ENCODE data around the gene ITGB2.

ITGB2 gene

DNA sequence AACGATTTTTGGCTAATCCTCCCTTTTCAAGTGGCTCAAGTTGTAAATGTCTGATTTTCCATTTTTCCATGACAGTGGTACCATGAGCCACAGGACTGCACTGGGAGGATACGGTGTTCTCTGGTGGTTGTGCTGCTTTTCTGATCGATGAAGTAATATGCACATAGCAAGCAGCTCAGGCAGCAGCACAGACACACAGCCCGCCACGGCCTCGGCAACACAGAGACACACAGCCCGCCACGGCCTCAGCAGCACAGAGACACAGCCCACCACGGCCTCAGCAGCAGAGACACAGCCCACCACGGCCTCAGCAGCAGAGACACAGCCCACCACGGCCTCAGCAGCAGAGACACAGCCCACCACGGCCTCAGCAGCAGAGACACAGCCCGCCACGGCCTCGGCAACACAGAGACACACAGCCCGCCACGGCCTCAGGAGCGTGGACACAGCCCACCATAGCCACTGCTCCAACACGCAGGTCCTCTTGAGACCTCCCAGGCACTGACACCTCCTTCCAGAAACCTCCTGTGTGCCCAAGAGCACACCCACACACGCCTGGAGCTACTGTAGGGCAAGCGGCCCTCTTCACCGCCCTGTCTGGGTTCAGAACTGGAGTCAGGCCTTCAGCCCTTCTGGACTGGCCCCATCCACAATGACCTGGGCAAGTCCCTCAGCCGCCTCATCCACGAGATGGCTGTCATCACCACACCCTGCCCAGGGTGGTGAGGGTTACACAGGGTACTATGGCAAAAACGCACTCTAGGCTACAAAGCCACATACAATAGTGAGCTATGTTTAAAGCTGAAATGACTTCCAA lies 57.6 kb downstream of the ITGB2 start:
- Mint-ChIP-seq H3K9me3 (no peaks in the 10 kb centered on the region), H3K27ac (peak overlapping the region in 1 of 3 experiments; percentile 28), H3K27me3 (ENCODE audit: low read depth) (no peaks in the 10 kb centered on the region), H3K36me3 (ENCODE audit: low read depth) (peaks cover 60% of the 10 kb centered on the region), H3K4me1 (peaks cover 36% of the 10 kb centered on the region), H3K4me3 (no peak overlapping the region)
- TF ChIP-seq, protein P1, sequence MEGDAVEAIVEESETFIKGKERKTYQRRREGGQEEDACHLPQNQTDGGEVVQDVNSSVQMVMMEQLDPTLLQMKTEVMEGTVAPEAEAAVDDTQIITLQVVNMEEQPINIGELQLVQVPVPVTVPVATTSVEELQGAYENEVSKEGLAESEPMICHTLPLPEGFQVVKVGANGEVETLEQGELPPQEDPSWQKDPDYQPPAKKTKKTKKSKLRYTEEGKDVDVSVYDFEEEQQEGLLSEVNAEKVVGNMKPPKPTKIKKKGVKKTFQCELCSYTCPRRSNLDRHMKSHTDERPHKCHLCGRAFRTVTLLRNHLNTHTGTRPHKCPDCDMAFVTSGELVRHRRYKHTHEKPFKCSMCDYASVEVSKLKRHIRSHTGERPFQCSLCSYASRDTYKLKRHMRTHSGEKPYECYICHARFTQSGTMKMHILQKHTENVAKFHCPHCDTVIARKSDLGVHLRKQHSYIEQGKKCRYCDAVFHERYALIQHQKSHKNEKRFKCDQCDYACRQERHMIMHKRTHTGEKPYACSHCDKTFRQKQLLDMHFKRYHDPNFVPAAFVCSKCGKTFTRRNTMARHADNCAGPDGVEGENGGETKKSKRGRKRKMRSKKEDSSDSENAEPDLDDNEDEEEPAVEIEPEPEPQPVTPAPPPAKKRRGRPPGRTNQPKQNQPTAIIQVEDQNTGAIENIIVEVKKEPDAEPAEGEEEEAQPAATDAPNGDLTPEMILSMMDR (IDR thresholded peaks at IDR 0.05; ENCODE audit: unreplicated experiment in 3 of 3): no peak

- Mint-ChIP-seq H3K36me3 (ENCODE audit: low read depth) (peaks cover 72% of the 10 kb centered on the region), H3K27me3 (ENCODE audit: low read depth) (no peaks in the 10 kb centered on the region), H3K27ac (no peak overlapping the region), H3K4me1 (peaks cover 14% of the 10 kb centered on the region), H3K9me3 (no peaks in the 10 kb centered on the region), H3K4me3 (no peak overlapping the region)
- TF ChIP-seq, protein P1 (IDR thresholded peaks at IDR 0.05; ENCODE audit: unreplicated experiment in 3 of 3): no peak
Observed at GRCh38 chr21:44858791-44859190, 61.9 kb downstream of the ITGB2 start.

GRCh38 chr21:44858291-44858690 lies 62.4 kb downstream of the ITGB2 start:
- no peaks in the 10 kb centered on the region for H3K9me3 Mint-ChIP-seq
- H3K36me3 Mint-ChIP-seq (ENCODE audit: low read depth): peaks cover 72% of the 10 kb centered on the region
- H3K27ac Mint-ChIP-seq: no peak overlapping the region
- peaks cover 9% of the 10 kb centered on the region for H3K4me1 Mint-ChIP-seq
- H3K4me3 Mint-ChIP-seq: no peak overlapping the region
- H3K27me3 Mint-ChIP-seq (ENCODE audit: low read depth): no peaks in the 10 kb centered on the region
- TF ChIP-seq, protein P1 (IDR thresholded peaks at IDR 0.05; ENCODE audit: unreplicated experiment in 3 of 3): no peak

- Mint-ChIP-seq H3K27ac (no peak overlapping the region), H3K27me3 (ENCODE audit: low read depth) (no peaks in the 10 kb centered on the region), H3K4me3 (no peak overlapping the region), H3K36me3 (ENCODE audit: low read depth) (peaks cover 79% of the 10 kb centered on the region), H3K4me1 (peaks cover 8% of the 10 kb centered on the region), H3K9me3 (no peaks in the 10 kb centered on the region)
- TF ChIP-seq, protein P1 (IDR thresholded peaks at IDR 0.05; ENCODE audit: unreplicated experiment in 3 of 3): no peak
Observed at GRCh38 chr21:44857127-44857892, 63.4 kb downstream of the ITGB2 start.

DNA sequence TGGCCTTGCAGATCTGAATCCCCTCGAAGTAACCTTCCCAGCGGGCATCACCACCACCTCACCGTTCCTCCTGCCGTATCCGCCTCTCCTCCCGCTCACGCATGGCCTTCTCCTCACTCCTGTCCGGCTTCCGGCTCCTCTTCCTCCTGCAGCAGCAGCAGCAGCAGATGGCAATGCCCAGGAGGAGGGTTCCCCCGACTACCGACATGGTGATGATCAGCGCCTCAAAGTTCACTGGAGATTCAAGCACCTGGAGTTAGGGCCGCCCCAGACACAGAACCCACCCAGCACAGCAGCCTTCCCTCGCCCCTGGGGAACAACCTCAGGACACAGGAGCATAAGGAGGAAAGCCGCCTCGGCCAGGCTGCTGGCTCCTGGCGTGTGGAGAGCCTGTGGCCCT lies 64.6 kb downstream of the ITGB2 start:
- TF ChIP-seq, protein P1 (IDR thresholded peaks at IDR 0.05; ENCODE audit: unreplicated experiment in 3 of 3): no peak
- Mint-ChIP-seq H3K4me3 (no peak overlapping the region), H3K36me3 (ENCODE audit: low read depth) (peaks cover 82% of the 10 kb centered on the region), H3K27me3 (ENCODE audit: low read depth) (no peaks in the 10 kb centered on the region), H3K27ac (no peak overlapping the region), H3K9me3 (no peaks in the 10 kb centered on the region), H3K4me1 (no peaks in the 10 kb centered on the region)
